Common myeloid progenitor, CD34-positive (primary cell): ENCODE results near the gene CDH23.

Experiments
- CTCF ChIA-PET: fragments of 350-600 bp; sonication (Branson Sonifier 250); formaldehyde crosslinking; loops from one replicate; lab custom pipeline; 2021; ENCODE audit warnings: antibody characterized with exemption; lab: Charles Lee
- POLR2A ChIA-PET: fragments of 350-600 bp; sonication (Branson Sonifier 250); formaldehyde crosslinking; loops from one replicate; lab custom pipeline; 2021; ENCODE audit warnings: antibody characterized with exemption; lab: Charles Lee
- DNase-seq, 3 donors: peaks; one replicate each; pipeline versions ENCODE4 v3.0.0 to v3.0.0-alpha.2; 2013
- H3K27ac ChIP-seq, 2 experiments: 1 replicate in 1 of 2; 2 replicates in 1 of 2; pipeline ENCODE4 v1.7.0; 2013; ENCODE audit warnings: inconsistent platforms in 2 of 2, low read length in 2 of 2, mild to moderate bottlenecking in 2 of 2, low read depth in 1 of 2, moderate library complexity in 1 of 2; ENCODE audit not compliant: severe bottlenecking in 2 of 2, insufficient read depth in 1 of 2, poor library complexity in 1 of 2
- H3K27me3 ChIP-seq, 5 experiments: replicated peaks in 2 of 5; 1 replicate in 3 of 5; 2 replicates in 2 of 5; pipeline versions ENCODE4 v1.6.1 to v1.7.0; 2013; ENCODE audit warnings: low read length in 4 of 5, mild to moderate bottlenecking in 2 of 5, moderate library complexity in 2 of 5, inconsistent platforms in 1 of 5; ENCODE audit not compliant: insufficient read depth in 5 of 5, control insufficient read depth in 4 of 5
- H3K36me3 ChIP-seq, 4 experiments: 1 replicate in 2 of 4; 2 replicates in 2 of 4; pipeline versions ENCODE4 v1.6.1 to v1.7.0; 2013; ENCODE audit warnings: low read length in 3 of 4, control low read depth in 1 of 4, mild to moderate bottlenecking in 1 of 4; ENCODE audit not compliant: control insufficient read depth in 4 of 4, insufficient read depth in 4 of 4
- H3K4me1 ChIP-seq, 4 experiments: 1 replicate in 3 of 4; 2 replicates in 1 of 4; pipeline versions ENCODE4 v1.6.1 to v1.7.1; 2013; ENCODE audit warnings: low read length in 3 of 4, mild to moderate bottlenecking in 3 of 4, control low read depth in 1 of 4, inconsistent platforms in 1 of 4, moderate library complexity in 1 of 4; ENCODE audit not compliant: control insufficient read depth in 4 of 4, insufficient read depth in 4 of 4; ENCODE audit errors: control extremely low read depth in 1 of 4
- H3K4me3 ChIP-seq, 7 experiments: 1 replicate in 4 of 7; 2 replicates in 3 of 7; pipeline versions ENCODE4 v1.5.1 to v1.7.0; 2013; ENCODE audit warnings: mild to moderate bottlenecking in 7 of 7, low read length in 6 of 7, moderate library complexity in 6 of 7, inconsistent platforms in 2 of 7, low read depth in 2 of 7, control low read depth in 1 of 7; ENCODE audit not compliant: insufficient read depth in 4 of 7, control insufficient read depth in 1 of 7; ENCODE audit errors: extremely low read depth in 1 of 7
- H3K9me3 ChIP-seq, 5 experiments: 1 replicate in 4 of 5; 2 replicates in 1 of 5; pipeline versions ENCODE4 v1.6.1 to v1.7.1; 2013; ENCODE audit warnings: low read length in 4 of 5, mild to moderate bottlenecking in 2 of 5, inconsistent platforms in 1 of 5, low read depth in 1 of 5, moderate library complexity in 1 of 5; ENCODE audit not compliant: control insufficient read depth in 4 of 5, insufficient read depth in 2 of 5; ENCODE audit errors: control extremely low read depth in 1 of 5
- WGBS: methylation state at CpG from one replicate; pipeline ENCODE4 v1.1.5; 2013; ENCODE audit not compliant: insufficient coverage; 5-methylcytosine and 5-hydroxymethylcytosine counted together

Gene CDH23

DNA sequence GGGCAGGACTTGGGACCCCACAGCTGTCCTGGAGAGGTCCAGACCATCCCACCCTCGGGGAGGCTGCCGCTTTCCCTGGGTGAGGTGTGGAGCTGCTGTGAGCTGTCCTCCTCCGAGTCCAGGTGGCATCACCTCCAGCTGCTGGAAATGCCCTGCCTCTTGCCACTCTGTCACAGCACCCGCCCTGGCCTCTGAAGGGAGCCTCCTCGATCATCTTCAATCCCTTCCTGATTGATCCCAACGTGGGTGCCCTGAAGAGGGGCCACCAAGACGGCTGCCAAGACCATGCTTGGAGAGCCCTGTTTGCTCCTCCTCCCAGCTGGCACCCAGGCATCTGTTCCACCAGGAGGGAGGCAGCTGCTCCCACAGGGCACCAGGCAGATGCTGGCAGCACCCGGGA, 318.3 kb downstream of the CDH23 start:
- Histone ChIP-seq H3K9me3 (no peaks in the 10 kb centered on the region), H3K36me3 (no peaks in the 10 kb centered on the region), H3K4me1 (peaks cover 7 to 63% (median 37%) of the 10 kb centered on the region in 4 experiments), H3K27ac (no peak overlapping the region), H3K4me3 (no peak overlapping the region), H3K27me3 (no peaks in the 10 kb centered on the region)
- DNase-seq = no peak
- WGBS = 83% methylated on average over 7 of the region's 8 CpGs
- ChIA-PET POLR2A (no interaction called here), CTCF (interaction anchor here (0.9 to 6.2 kb wide), 7 partner anchors 9 to 402 kb away, joined by 3 to 41 read pairs (median 4); partner anchors contain the start of gene VSIR)

DNA sequence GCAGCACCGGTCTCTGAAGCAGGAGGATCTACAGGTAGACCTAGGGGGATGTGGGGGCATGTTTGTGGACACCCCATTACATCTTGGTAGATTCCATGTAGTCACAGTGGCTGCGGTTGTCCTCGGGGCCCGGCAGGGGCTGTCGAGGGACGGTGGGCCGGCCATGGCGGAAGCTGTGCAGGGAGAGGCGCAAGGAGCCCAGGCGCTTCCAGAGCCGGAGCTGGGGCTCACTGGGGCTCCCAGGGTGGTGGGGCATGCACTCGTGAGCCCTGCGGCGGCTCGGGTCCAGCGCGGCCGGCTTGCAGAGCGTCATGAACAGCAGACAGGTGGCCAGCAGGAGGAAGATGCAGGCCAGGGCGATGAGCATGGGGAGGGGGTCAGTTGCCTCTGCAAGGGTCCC, 319.1 kb downstream of the CDH23 start:
- H3K27ac ChIP-seq = no peak overlapping the region
- peaks cover 7 to 62% (median 38%) of the 10 kb centered on the region in 4 experiments for H3K4me1 ChIP-seq
- ChIA-PET POLR2A (no interaction called here), CTCF (interaction anchor here (1.1 to 6.2 kb wide), 7 partner anchors 9 to 97 kb away, joined by 3 to 32 read pairs (median 6); no protein-coding TSS in a partner anchor)
- no peaks in the 10 kb centered on the region for H3K9me3 ChIP-seq
- H3K4me3 ChIP-seq = no peak overlapping the region
- H3K36me3 ChIP-seq = no peaks in the 10 kb centered on the region
- H3K27me3 ChIP-seq = no peaks in the 10 kb centered on the region
- WGBS = 95% methylated on average over 20 of the region's 20 CpGs
- DNase-seq = no peak

GRCh38 chr10:71716426-71716825, 319.7 kb downstream of the CDH23 start:
- Histone ChIP-seq H3K4me1 (peaks cover 7 to 56% (median 38%) of the 10 kb centered on the region in 4 experiments), H3K4me3 (no peak overlapping the region), H3K9me3 (no peaks in the 10 kb centered on the region), H3K27me3 (no peaks in the 10 kb centered on the region), H3K36me3 (no peaks in the 10 kb centered on the region), H3K27ac (no peak overlapping the region)
- DNase-seq = no peak
- CTCF ChIA-PET = interaction anchor here (1.1 to 6.2 kb wide), 8 partner anchors 9 to 96 kb away, joined by 3 to 32 read pairs (median 6); no protein-coding TSS in a partner anchor
- WGBS = 96% methylated on average over 3 of the region's 5 CpGs
- POLR2A ChIA-PET = no interaction called here

DNA sequence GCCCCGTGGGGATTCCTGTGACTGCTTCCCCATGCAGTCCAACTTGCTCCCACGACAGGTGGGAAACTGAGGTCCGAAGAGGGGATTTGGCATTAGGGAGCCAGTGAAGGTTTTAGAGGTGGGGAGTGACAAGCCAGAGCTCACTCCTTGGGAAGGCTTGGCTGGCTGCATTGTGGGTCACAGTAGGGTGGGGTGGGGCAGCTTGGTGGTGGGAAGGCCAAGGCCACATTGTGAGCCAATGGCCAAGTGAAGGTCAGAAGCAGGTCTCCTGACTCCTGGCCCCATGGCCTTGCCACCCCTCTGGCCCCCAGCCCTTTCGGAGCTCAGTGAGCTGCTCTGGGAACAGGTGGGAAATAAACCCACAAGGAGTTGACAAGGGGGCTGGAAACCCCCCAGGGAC, 320.3 kb downstream of the CDH23 start:
- POLR2A ChIA-PET = no interaction called here
- Histone ChIP-seq H3K4me1 (peaks cover 7 to 53% (median 38%) of the 10 kb centered on the region in 4 experiments), H3K4me3 (no peak overlapping the region), H3K27ac (no peak overlapping the region), H3K36me3 (no peaks in the 10 kb centered on the region), H3K27me3 (no peaks in the 10 kb centered on the region), H3K9me3 (no peaks in the 10 kb centered on the region)
- DNase-seq = no peak
- WGBS = 86% methylated on average over 1 of the region's 4 CpGs
- CTCF ChIA-PET = interaction anchor here (0.6 to 6.2 kb wide), 7 partner anchors 9 to 111 kb away, joined by 3 to 32 read pairs (median 6); no protein-coding TSS in a partner anchor

DNA sequence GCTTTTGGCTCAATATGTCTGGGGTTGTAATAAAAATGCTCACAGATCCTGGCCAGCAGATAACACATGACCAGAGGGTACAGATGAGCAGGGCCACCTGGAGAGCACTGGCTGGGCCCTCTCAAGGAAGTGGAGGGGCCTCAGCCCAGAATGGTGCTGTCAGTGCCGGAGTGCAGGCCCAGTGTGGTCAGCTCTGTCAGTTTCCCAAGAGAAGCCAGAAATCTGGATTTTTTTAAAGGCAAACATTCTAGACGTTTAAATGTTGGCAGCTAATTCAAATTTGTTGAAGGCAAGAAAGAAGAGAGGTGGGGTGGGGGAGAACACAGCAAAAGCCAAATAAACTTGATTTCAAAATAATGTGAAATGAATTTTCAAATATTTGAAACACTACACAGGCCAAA, 320.8 kb downstream of the CDH23 start:
- CTCF ChIA-PET = interaction anchor here (0.6 to 2.8 kb wide), 5 partner anchors 8 to 111 kb away, joined by 3 to 23 read pairs (median 6); no protein-coding TSS in a partner anchor
- no peak for DNase-seq
- Histone ChIP-seq H3K9me3 (no peaks in the 10 kb centered on the region), H3K4me1 (peaks cover 7 to 48% (median 37%) of the 10 kb centered on the region in 4 experiments), H3K4me3 (no peak overlapping the region), H3K36me3 (no peaks in the 10 kb centered on the region), H3K27me3 (no peaks in the 10 kb centered on the region), H3K27ac (no peak overlapping the region)
- WGBS = 91% methylated on average over 2 of the region's 2 CpGs
- POLR2A ChIA-PET = no interaction called here

- Histone ChIP-seq H3K27ac (no peak overlapping the region), H3K9me3 (no peaks in the 10 kb centered on the region), H3K4me3 (no peak overlapping the region), H3K27me3 (no peaks in the 10 kb centered on the region), H3K4me1 (peaks cover 7 to 48% (median 31%) of the 10 kb centered on the region in 4 experiments), H3K36me3 (no peaks in the 10 kb centered on the region)
- WGBS = 98% methylated on average over 5 of the region's 10 CpGs
- DNase-seq = no peak
- CTCF ChIA-PET = interaction anchor here (0.9 to 2.8 kb wide), 5 partner anchors 8 to 21 kb away, joined by 4 to 23 read pairs (median 6); no protein-coding TSS in a partner anchor
- POLR2A ChIA-PET = no interaction called here
Observed at GRCh38 chr10:71718165-71718698, 321.5 kb downstream of the CDH23 start.

DNA sequence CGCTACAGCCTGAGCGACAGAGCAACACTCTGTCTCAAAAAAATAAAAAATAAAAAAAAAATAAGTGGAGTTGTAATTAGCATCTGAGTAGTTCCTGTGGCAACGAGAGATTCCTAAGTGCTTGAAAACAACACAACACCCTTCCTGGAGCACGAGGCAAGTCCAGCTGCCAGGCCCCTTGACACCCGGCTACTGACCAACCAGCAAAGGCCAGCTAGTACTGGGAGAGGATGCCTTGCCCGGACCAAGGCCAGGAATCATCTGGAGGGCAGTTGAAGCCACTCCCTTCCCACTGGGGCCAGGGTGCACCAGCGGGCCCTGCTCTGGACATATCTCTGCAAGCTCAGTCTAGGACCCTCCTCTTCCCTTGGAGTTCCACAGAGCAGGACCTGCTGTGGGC, 322.3 kb downstream of the CDH23 start:
- Histone ChIP-seq H3K27ac (no peak overlapping the region), H3K27me3 (no peaks in the 10 kb centered on the region), H3K4me3 (no peak overlapping the region), H3K9me3 (no peaks in the 10 kb centered on the region), H3K4me1 (peaks cover 4 to 48% (median 30%) of the 10 kb centered on the region in 4 experiments), H3K36me3 (no peaks in the 10 kb centered on the region)
- CTCF ChIA-PET = interaction anchor here (0.8 to 5.0 kb wide), 8 partner anchors 9 to 55 kb away, joined by 3 to 21 read pairs (median 5); partner anchors contain the start of gene VSIR
- 91% methylated on average over 5 of the region's 7 CpGs for WGBS
- no peak for DNase-seq
- POLR2A ChIA-PET = interaction anchor here (0.7 kb wide), 2 partner anchors 23 to 54 kb away, joined by 4 to 7 read pairs; partner anchors contain the start of gene VSIR
